Measurements from ENCODE around the gene SHANK2.

- TF ChIP-seq CTCF (IDR thresholded peaks at IDR 0.05) (no peak), POLR2A (IDR thresholded peaks at IDR 0.05) (no peak), POLR2AphosphoS5 (IDR thresholded peaks at IDR 0.05) (no peak), EP300 (IDR thresholded peaks at IDR 0.05) (no peak)
Measured at GRCh38 chr11:71268706-71269321, 16.4 kb upstream of the SHANK2 start.

Measured in sigmoid colon (tissue), 4 donors.